HepG2 (cell line): ENCODE data around the gene NCOA6. TPM values are rescaled to one million over a fixed set of nuclear protein-coding genes. Genes with fewer than 3 reads are reported as not detected.

Experiments used
- EED ChIP-seq: sonication (generic); formaldehyde crosslinking; IDR thresholded peaks from 2 replicates; pipeline ENCODE4 v1.5.0; 2020; ENCODE audit warnings: mild to moderate bottlenecking, missing genetic modification reagents
- JUNB ChIP-seq: sonication (generic); formaldehyde crosslinking; IDR thresholded peaks from 2 replicates; pipeline ENCODE4 v1.8.0; 2022; ENCODE audit warnings: missing genetic modification reagents, mild to moderate bottlenecking, borderline replicate concordance
- LCORL ChIP-seq, 2 experiments: fragments of 450-650 bp in 1 of 2; sonication (generic) in 1 of 2; formaldehyde crosslinking in 1 of 2; IDR thresholded peaks; 2 replicates each; pipeline versions ENCODE4 v1.5.0 to v1.6.1; 2017 to 2020; ENCODE audit warnings: antibody characterized with exemption in 1 of 2, missing genetic modification reagents in 1 of 2
- MEIS2 ChIP-seq: sonication (generic); formaldehyde crosslinking; IDR thresholded peaks from 2 replicates; pipeline ENCODE4 v1.9.0; 2021; ENCODE audit warnings: mild to moderate bottlenecking, missing genetic modification reagents
- NBN ChIP-seq: fragments of 450-650 bp; conservative IDR thresholded peaks from 2 replicates; pipeline ENCODE4 v1.6.1; 2017
- PHF21A ChIP-seq: sonication (generic); formaldehyde crosslinking; IDR thresholded peaks from 2 replicates; pipeline ENCODE4 v1.5.0; 2020; ENCODE audit warnings: mild to moderate bottlenecking, missing genetic modification reagents
- RBAK ChIP-seq: sonication (generic); formaldehyde crosslinking; IDR thresholded peaks from 2 replicates; pipeline ENCODE4 v1.5.1; 2020; ENCODE audit warnings: mild to moderate bottlenecking, missing genetic modification reagents
- STAT6 ChIP-seq: sonication (generic); formaldehyde crosslinking; IDR thresholded peaks from 2 replicates; pipeline ENCODE4 v1.4.0; 2020; ENCODE audit warnings: missing genetic modification reagents, mild to moderate bottlenecking, borderline replicate concordance
- TBL1XR1 ChIP-seq: fragments of 150-350 bp; IDR thresholded peaks from 2 replicates; pipeline ENCODE4 v1.6.1; 2014; ENCODE audit warnings: borderline replicate concordance, low read length; ENCODE audit not compliant: partially characterized antibody
- ZKSCAN1 ChIP-seq: fragments of 150-350 bp; IDR thresholded peaks from 2 replicates; pipeline ENCODE4 v1.6.1; 2014; ENCODE audit warnings: low read length
- ZNF30 ChIP-seq: sonication (generic); formaldehyde crosslinking; IDR thresholded peaks from 2 replicates; pipeline ENCODE4 v1.5.0; 2020; ENCODE audit warnings: mild to moderate bottlenecking, missing genetic modification reagents
- ZNF530 ChIP-seq: sonication (generic); formaldehyde crosslinking; IDR thresholded peaks from 2 replicates; pipeline ENCODE4 v1.5.0; 2020; ENCODE audit warnings: low read depth, mild to moderate bottlenecking, missing genetic modification reagents
- ZNF580 ChIP-seq: IDR thresholded peaks from 2 replicates; pipeline ENCODE4 v1.6.1; 2016; ENCODE audit warnings: low read depth, borderline replicate concordance
- ZSCAN21 ChIP-seq: sonication (generic); formaldehyde crosslinking; IDR thresholded peaks from 2 replicates; pipeline ENCODE4 v1.8.0; 2022; ENCODE audit warnings: mild to moderate bottlenecking, missing genetic modification reagents, moderate library complexity, borderline replicate concordance
- polyA plus RNA-seq, 8 experiments: library from polyadenylated mRNA; depleted of rRNA in 3 of 8; stranded (reverse) in 7 of 8; unstranded in 1 of 8; fragments of >200 nt; fragmentation: Illumina TruSeq in 4 of 8; extraction: Trizol in 4 of 8; gene quantifications; 2 replicates each; pipeline versions ENCODE4 v1.2.1 to v1.2.3, GENCODE V29; 2011 to 2016; ENCODE audit warnings: low read depth in 4 of 8, missing spikeins in 1 of 8, mixed read lengths in 1 of 8; ENCODE audit not compliant: insufficient read depth in 1 of 8
- total RNA-seq, 5 experiments: library from RNA; depleted of rRNA; stranded (reverse); fragments of >200 nt; fragmentation: Illumina TruSeq; extraction: Trizol; gene quantifications; 2 replicates each; pipeline ENCODE4 v1.2.3, GENCODE V29; 2016; ENCODE audit warnings: low read depth in 1 of 5
- TF ChIP-seq, protein P1 (sequence below): sonication (generic); formaldehyde crosslinking; IDR thresholded peaks from 2 replicates; pipeline ENCODE4 v1.4.0; 2020; ENCODE audit warnings: mild to moderate bottlenecking, missing genetic modification reagents
- TF ChIP-seq, protein P2 (sequence below): sonication (generic); formaldehyde crosslinking; IDR thresholded peaks from 2 replicates; pipeline ENCODE4 v1.4.0; 2020; ENCODE audit warnings: missing genetic modification reagents, borderline replicate concordance
- TF ChIP-seq, protein P3 (sequence below): sonication (generic); formaldehyde crosslinking; IDR thresholded peaks from 2 replicates; pipeline ENCODE4 v1.5.1; 2020; ENCODE audit warnings: missing genetic modification reagents, mild to moderate bottlenecking, borderline replicate concordance

Gene NCOA6
- total and polyA plus RNA-seq, 2 of the 13 experiments (the other 11 are each of a cell fraction or from before 2014, with no cell fraction given), result 11.2 to 29.3 TPM

- TF ChIP-seq, protein P1, sequence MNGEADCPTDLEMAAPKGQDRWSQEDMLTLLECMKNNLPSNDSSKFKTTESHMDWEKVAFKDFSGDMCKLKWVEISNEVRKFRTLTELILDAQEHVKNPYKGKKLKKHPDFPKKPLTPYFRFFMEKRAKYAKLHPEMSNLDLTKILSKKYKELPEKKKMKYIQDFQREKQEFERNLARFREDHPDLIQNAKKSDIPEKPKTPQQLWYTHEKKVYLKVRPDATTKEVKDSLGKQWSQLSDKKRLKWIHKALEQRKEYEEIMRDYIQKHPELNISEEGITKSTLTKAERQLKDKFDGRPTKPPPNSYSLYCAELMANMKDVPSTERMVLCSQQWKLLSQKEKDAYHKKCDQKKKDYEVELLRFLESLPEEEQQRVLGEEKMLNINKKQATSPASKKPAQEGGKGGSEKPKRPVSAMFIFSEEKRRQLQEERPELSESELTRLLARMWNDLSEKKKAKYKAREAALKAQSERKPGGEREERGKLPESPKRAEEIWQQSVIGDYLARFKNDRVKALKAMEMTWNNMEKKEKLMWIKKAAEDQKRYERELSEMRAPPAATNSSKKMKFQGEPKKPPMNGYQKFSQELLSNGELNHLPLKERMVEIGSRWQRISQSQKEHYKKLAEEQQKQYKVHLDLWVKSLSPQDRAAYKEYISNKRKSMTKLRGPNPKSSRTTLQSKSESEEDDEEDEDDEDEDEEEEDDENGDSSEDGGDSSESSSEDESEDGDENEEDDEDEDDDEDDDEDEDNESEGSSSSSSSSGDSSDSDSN, result peak; percentile 89
- TF ChIP-seq STAT6 (CRISPR knock-in tag) (no peak), NBN (no peak), ZKSCAN1 (no peak), ZNF30 (CRISPR knock-in tag) (no peak), RBAK (no peak; the same call in 1 of the 2 replicates), LCORL (IDR thresholded peaks at IDR 0.05) (no peak), LCORL (CRISPR knock-in tag; IDR thresholded peaks at IDR 0.05) (peak; percentile 95), EED (peak; percentile 49; the same call in 1 of the 2 replicates), ZNF530 (CRISPR knock-in tag) (no peak), PHF21A (CRISPR knock-in tag) (peak; percentile 81; the same call in 1 of the 2 replicates), ZSCAN21 (CRISPR knock-in tag) (peak; percentile 68; the same call in 1 of the 2 replicates), JUNB (CRISPR knock-in tag) (no peak), MEIS2 (CRISPR knock-in tag) (peak; percentile 95), TBL1XR1 (no peak), ZNF580 (CRISPR knock-in tag) (peak; percentile 99)
- TF ChIP-seq, protein P2, sequence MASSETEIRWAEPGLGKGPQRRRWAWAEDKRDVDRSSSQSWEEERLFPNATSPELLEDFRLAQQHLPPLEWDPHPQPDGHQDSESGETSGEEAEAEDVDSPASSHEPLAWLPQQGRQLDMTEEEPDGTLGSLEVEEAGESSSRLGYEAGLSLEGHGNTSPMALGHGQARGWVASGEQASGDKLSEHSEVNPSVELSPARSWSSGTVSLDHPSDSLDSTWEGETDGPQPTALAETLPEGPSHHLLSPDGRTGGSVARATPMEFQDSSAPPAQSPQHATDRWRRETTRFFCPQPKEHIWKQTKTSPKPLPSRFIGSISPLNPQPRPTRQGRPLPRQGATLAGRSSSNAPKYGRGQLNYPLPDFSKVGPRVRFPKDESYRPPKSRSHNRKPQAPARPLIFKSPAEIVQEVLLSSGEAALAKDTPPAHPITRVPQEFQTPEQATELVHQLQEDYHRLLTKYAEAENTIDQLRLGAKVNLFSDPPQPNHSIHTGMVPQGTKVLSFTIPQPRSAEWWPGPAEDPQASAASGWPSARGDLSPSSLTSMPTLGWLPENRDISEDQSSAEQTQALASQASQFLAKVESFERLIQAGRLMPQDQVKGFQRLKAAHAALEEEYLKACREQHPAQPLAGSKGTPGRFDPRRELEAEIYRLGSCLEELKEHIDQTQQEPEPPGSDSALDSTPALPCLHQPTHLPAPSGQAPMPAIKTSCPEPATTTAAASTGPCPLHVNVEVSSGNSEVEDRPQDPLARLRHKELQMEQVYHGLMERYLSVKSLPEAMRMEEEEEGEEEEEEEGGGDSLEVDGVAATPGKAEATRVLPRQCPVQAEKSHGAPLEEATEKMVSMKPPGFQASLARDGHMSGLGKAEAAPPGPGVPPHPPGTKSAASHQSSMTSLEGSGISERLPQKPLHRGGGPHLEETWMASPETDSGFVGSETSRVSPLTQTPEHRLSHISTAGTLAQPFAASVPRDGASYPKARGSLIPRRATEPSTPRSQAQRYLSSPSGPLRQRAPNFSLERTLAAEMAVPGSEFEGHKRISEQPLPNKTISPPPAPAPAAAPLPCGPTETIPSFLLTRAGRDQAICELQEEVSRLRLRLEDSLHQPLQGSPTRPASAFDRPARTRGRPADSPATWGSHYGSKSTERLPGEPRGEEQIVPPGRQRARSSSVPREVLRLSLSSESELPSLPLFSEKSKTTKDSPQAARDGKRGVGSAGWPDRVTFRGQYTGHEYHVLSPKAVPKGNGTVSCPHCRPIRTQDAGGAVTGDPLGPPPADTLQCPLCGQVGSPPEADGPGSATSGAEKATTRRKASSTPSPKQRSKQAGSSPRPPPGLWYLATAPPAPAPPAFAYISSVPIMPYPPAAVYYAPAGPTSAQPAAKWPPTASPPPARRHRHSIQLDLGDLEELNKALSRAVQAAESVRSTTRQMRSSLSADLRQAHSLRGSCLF (CRISPR knock-in tag), result no peak
- TF ChIP-seq, protein P3, sequence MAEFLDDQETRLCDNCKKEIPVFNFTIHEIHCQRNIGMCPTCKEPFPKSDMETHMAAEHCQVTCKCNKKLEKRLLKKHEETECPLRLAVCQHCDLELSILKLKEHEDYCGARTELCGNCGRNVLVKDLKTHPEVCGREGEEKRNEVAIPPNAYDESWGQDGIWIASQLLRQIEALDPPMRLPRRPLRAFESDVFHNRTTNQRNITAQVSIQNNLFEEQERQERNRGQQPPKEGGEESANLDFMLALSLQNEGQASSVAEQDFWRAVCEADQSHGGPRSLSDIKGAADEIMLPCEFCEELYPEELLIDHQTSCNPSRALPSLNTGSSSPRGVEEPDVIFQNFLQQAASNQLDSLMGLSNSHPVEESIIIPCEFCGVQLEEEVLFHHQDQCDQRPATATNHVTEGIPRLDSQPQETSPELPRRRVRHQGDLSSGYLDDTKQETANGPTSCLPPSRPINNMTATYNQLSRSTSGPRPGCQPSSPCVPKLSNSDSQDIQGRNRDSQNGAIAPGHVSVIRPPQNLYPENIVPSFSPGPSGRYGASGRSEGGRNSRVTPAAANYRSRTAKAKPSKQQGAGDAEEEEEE (CRISPR knock-in tag), result peak; percentile 87; the same call in 1 of the 2 replicates
Measured at GRCh38 chr20:34872622-34873224, 47.3 kb upstream of the NCOA6 start, which contains the start of gene GGT7 (continued).
